ENCODE measurements around the gene BCAR3. TPM values are rescaled to one million over a fixed set of nuclear protein-coding genes. Genes with fewer than 3 reads are reported as not detected.
A peak's percentile ranks its signal among the peaks of the same experiment; 100 is the strongest.

BCAR3 gene
- total RNA-seq, 1 experiment from 2014 or later = 33.9 TPM

GRCh38 chr1:93633313-93633712 is 48.3 kb downstream of the BCAR3 start:
- Histone ChIP-seq H3K9me3 (ENCODE audit: control insufficient read depth, insufficient read depth, low read depth, low read length) (no peaks in the 10 kb centered on the region), H3K36me3 (ENCODE audit: control insufficient read depth, insufficient read depth, low read length) (no peaks in the 10 kb centered on the region), H3K4me3 (ENCODE audit: low read depth in 2 of 2, low read length in 2 of 2) (no peak overlapping the region), H3K27ac (ENCODE audit: low read length) (no peak overlapping the region), H3K4me1 (ENCODE audit: control insufficient read depth, insufficient read depth, low read length) (peaks cover 15% of the 10 kb centered on the region), H3K27me3 (ENCODE audit: control insufficient read depth, insufficient read depth, low read length) (no peaks in the 10 kb centered on the region)
- ChIA-PET CTCF (no interaction called here), POLR2A (no interaction called here)
- in situ Hi-C loops (cut with HindIII; ENCODE audit: low pct_unique_long_range_greater_than_20kb, low sequenced_read_pairs) = no loop called here
- DNase-seq (ENCODE audit: low read depth, low spot score) = no peak
- TF ChIP-seq CTCF (IDR thresholded peaks at IDR 0.05) = no peak
- no peak for TF ChIP-seq POLR2AphosphoS5 (IDR thresholded peaks at IDR 0.05; ENCODE audit: low read depth, low read length)
- TF ChIP-seq, protein P1, sequence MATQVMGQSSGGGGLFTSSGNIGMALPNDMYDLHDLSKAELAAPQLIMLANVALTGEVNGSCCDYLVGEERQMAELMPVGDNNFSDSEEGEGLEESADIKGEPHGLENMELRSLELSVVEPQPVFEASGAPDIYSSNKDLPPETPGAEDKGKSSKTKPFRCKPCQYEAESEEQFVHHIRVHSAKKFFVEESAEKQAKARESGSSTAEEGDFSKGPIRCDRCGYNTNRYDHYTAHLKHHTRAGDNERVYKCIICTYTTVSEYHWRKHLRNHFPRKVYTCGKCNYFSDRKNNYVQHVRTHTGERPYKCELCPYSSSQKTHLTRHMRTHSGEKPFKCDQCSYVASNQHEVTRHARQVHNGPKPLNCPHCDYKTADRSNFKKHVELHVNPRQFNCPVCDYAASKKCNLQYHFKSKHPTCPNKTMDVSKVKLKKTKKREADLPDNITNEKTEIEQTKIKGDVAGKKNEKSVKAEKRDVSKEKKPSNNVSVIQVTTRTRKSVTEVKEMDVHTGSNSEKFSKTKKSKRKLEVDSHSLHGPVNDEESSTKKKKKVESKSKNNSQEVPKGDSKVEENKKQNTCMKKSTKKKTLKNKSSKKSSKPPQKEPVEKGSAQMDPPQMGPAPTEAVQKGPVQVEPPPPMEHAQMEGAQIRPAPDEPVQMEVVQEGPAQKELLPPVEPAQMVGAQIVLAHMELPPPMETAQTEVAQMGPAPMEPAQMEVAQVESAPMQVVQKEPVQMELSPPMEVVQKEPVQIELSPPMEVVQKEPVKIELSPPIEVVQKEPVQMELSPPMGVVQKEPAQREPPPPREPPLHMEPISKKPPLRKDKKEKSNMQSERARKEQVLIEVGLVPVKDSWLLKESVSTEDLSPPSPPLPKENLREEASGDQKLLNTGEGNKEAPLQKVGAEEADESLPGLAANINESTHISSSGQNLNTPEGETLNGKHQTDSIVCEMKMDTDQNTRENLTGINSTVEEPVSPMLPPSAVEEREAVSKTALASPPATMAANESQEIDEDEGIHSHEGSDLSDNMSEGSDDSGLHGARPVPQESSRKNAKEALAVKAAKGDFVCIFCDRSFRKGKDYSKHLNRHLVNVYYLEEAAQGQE (IDR thresholded peaks at IDR 0.05; ENCODE audit: insufficient read depth in 1 of 2, low read depth in 2 of 2, low read length in 1 of 2) = no peak
- no peak for TF ChIP-seq TCF7L2 (IDR thresholded peaks at IDR 0.05; ENCODE audit: low read depth, low read length)
- TF ChIP-seq SIN3A (IDR thresholded peaks at IDR 0.05; ENCODE audit: borderline replicate concordance, insufficient read depth, low read depth, low read length) = no peak
- ATAC-seq = no peak
- intact Hi-C loops (cut with micrococcal nuclease; ENCODE audit: unreplicated experiment) = loop anchor here (10.0 kb wide), 1 partner anchor 211 kb away; no protein-coding TSS in a partner anchor
- no TSS peak for BruUV-seq (replicated peaks)

- intact Hi-C loops (cut with micrococcal nuclease; ENCODE audit: unreplicated experiment) = loop anchor here (10.0 kb wide), 1 partner anchor 213 kb away; no protein-coding TSS in a partner anchor
- no peak for TF ChIP-seq POLR2AphosphoS5 (IDR thresholded peaks at IDR 0.05; ENCODE audit: low read depth, low read length)
- peak; percentile 48 for TF ChIP-seq CTCF (IDR thresholded peaks at IDR 0.05)
- TF ChIP-seq SIN3A (IDR thresholded peaks at IDR 0.05; ENCODE audit: borderline replicate concordance, insufficient read depth, low read depth, low read length) = no peak
- peak; percentile 46; the same call in 1 of the 2 replicates for ATAC-seq
- Histone ChIP-seq H3K27ac (ENCODE audit: low read length) (peak overlapping the region; percentile 57), H3K4me1 (ENCODE audit: control insufficient read depth, insufficient read depth, low read length) (peaks cover 22% of the 10 kb centered on the region), H3K27me3 (ENCODE audit: control insufficient read depth, insufficient read depth, low read length) (no peaks in the 10 kb centered on the region), H3K9me3 (ENCODE audit: control insufficient read depth, insufficient read depth, low read depth, low read length) (no peaks in the 10 kb centered on the region), H3K36me3 (ENCODE audit: control insufficient read depth, insufficient read depth, low read length) (no peaks in the 10 kb centered on the region; the same call in 1 of the 2 replicates), H3K4me3 (ENCODE audit: low read depth in 2 of 2, low read length in 2 of 2) (no peak overlapping the region)
- no peak for DNase-seq (ENCODE audit: low read depth, low spot score)
- CTCF ChIA-PET = interaction anchor here (0.6 to 3.5 kb wide), 2 partner anchors 182 to 208 kb away, joined by 3 to 38 read pairs; no protein-coding TSS in a partner anchor
- POLR2A ChIA-PET = interaction anchor here (0.5 kb wide), 1 partner anchor 12 kb away, joined by 4 read pairs; no protein-coding TSS in a partner anchor
- BruUV-seq (replicated peaks) = no TSS peak
- in situ Hi-C loops (cut with HindIII; ENCODE audit: low pct_unique_long_range_greater_than_20kb, low sequenced_read_pairs) = no loop called here
Measured at GRCh38 chr1:93631626-93632365, 49.8 kb downstream of the BCAR3 start.

Measured in Panc1 (cell line).